Measurements from ENCODE around the gene COPS6.
A peak's percentile ranks its signal among the peaks of the same experiment; 100 is the strongest.
"Not testable (repeated sequence)": the region's sequence is repeated elsewhere in the genome, so short reads cannot be mapped to it uniquely, and the experiment has no call there.

The COPS6 gene

GRCh38 chr7:100127866-100128636 lies 39.3 kb downstream of the COPS6 start:
- no peak for DNase-seq (ENCODE audit: low read depth in 2 of 2)

GRCh38 chr7:100128637-100128963 lies 39.8 kb downstream of the COPS6 start:
- no peak for DNase-seq (ENCODE audit: low read depth in 2 of 2)

- DNase-seq (ENCODE audit: low read depth in 2 of 2): not testable (repeated sequence)
Observed at GRCh38 chr7:100130220-100130607, 41.4 kb downstream of the COPS6 start.

- peak; percentile 66 to 67 for DNase-seq (ENCODE audit: low read depth in 2 of 2)
Observed at GRCh38 chr7:100130608-100131453, 42.1 kb downstream of the COPS6 start.

- DNase-seq (ENCODE audit: low read depth in 2 of 2): no peak
Observed at GRCh38 chr7:100132126-100132525, 43.4 kb downstream of the COPS6 start.

GRCh38 chr7:100132697-100133151 lies 44.0 kb downstream of the COPS6 start:
- peak in 1 of 2 donors; percentile 39 for DNase-seq (ENCODE audit: low read depth in 2 of 2)

- DNase-seq (ENCODE audit: low read depth in 2 of 2): no peak
Observed at GRCh38 chr7:100137851-100138760, 49.3 kb downstream of the COPS6 start.

- no peak for DNase-seq (ENCODE audit: low read depth in 2 of 2)
Observed at GRCh38 chr7:100141555-100141949, 52.8 kb downstream of the COPS6 start.

Data from stimulated activated CD8-positive, alpha-beta memory T cell treated with anti-CD3 and anti-CD28 coated beads, Interleukin-15, amount 100 ng/mL, for 48 hours (primary cell).